Suprapubic skin (tissue), 4 donors: ENCODE results near the gene CIAO2B. TPM values are rescaled to one million over a fixed set of nuclear protein-coding genes. Genes with fewer than 3 reads are reported as not detected.

ENCODE experiments used
- DNase-seq, 2 donors: peaks; one replicate each; pipeline ENCODE4 v3.0.0-alpha.2; 2019; ENCODE audit warnings: low spot score in 2 of 2
- H3K27ac ChIP-seq: fragments of 200-600 bp; sonication (generic); one replicate; pipeline ENCODE4 v1.5.1; 2019
- H3K27me3 ChIP-seq: fragments of 200-600 bp; sonication (generic); one replicate; pipeline ENCODE4 v1.5.1; 2019
- H3K36me3 ChIP-seq: fragments of 200-600 bp; sonication (generic); one replicate; pipeline ENCODE4 v1.5.1; 2019
- H3K4me1 ChIP-seq: fragments of 200-600 bp; sonication (generic); one replicate; pipeline ENCODE4 v1.5.1; 2019
- H3K4me3 ChIP-seq: fragments of 200-600 bp; sonication (generic); one replicate; pipeline ENCODE4 v1.5.1; 2019; ENCODE audit warnings: mild to moderate bottlenecking
- H3K9me3 ChIP-seq: fragments of 200-600 bp; sonication (generic); one replicate; pipeline ENCODE4 v1.5.1; 2019
- CTCF ChIP-seq, 2 donors: fragments of 200-600 bp in 1 of 2; fragments of 450-650 bp in 1 of 2; sonication (generic) in 1 of 2; IDR thresholded peaks; one replicate each; pipeline ENCODE4 v1.5.1; 2016 to 2019; ENCODE audit warnings: antibody characterized with exemption in 2 of 2, mild to moderate bottlenecking in 1 of 2, moderate library complexity in 1 of 2
- EP300 ChIP-seq: sonication (generic); formaldehyde crosslinking; IDR thresholded peaks from one replicate; pipeline ENCODE4 v1.6.1; 2017; ENCODE audit warnings: antibody characterized with exemption
- POLR2A ChIP-seq, 2 donors: fragments of 450-650 bp; IDR thresholded peaks; one replicate each; pipeline ENCODE4 v1.6.1; 2017; ENCODE audit warnings: antibody characterized with exemption in 2 of 2, mild to moderate bottlenecking in 2 of 2, moderate library complexity in 2 of 2
- POLR2AphosphoS5 ChIP-seq, 3 donors: sonication (generic); formaldehyde crosslinking; IDR thresholded peaks; one replicate each; pipeline ENCODE4 v1.6.1; 2017; ENCODE audit warnings: antibody characterized with exemption in 3 of 3
- WGBS: methylation state at CpG from one replicate; pipeline ENCODE4 v1.1.5; 2018; 5-methylcytosine and 5-hydroxymethylcytosine counted together
- total RNA-seq, 4 donors: library from RNA; depleted of rRNA; stranded (reverse); fragments of >200 nt; gene quantifications; one replicate each; pipeline ENCODE4 v1.1.0, GENCODE V29; 2016

CIAO2B gene
- total RNA-seq, 4 donors from 2014 or later: 34.4 to 69.0 (median 45.0) TPM

GRCh38 chr16:66926961-66927436 lies 7.2 kb downstream of the CIAO2B start:
- Histone ChIP-seq H3K4me3 (no peak overlapping the region), H3K36me3 (no peaks in the 10 kb centered on the region), H3K4me1 (peaks cover 41% of the 10 kb centered on the region), H3K27ac (no peak overlapping the region), H3K27me3 (peaks cover 25% of the 10 kb centered on the region), H3K9me3 (no peaks in the 10 kb centered on the region)
- DNase-seq: no peak
- no peak for TF ChIP-seq POLR2A (IDR thresholded peaks at IDR 0.05)
- WGBS: 50% methylated on average over 3 of the region's 3 CpGs

GRCh38 chr16:66926171-66926947 lies 7.8 kb downstream of the CIAO2B start:
- Histone ChIP-seq H3K4me1 (peaks cover 41% of the 10 kb centered on the region), H3K36me3 (no peaks in the 10 kb centered on the region), H3K27me3 (peaks cover 28% of the 10 kb centered on the region), H3K9me3 (no peaks in the 10 kb centered on the region), H3K4me3 (peak overlapping the region; percentile 51), H3K27ac (peak overlapping the region; percentile 18)
- TF ChIP-seq CTCF (IDR thresholded peaks at IDR 0.05) (no peak), POLR2A (IDR thresholded peaks at IDR 0.05) (no peak), EP300 (no peak), POLR2AphosphoS5 (IDR thresholded peaks at IDR 0.05) (no peak)
- DNase-seq: no peak
- WGBS: 48% methylated on average over 4 of the region's 5 CpGs

GRCh38 chr16:66925322-66925840 lies 8.8 kb downstream of the CIAO2B start, which contains the start of gene RRAD:
TSS of gene RRAD (minus strand) at chr16:66925535. CDS start at chr16:66925179, 356 bp downstream.
- 32% methylated on average over 12 of the region's 42 CpGs for WGBS
- Histone ChIP-seq H3K9me3 (no peaks in the 10 kb centered on the region), H3K4me3 (peak within 1 kb of the TSS; percentile 51), H3K27ac (peak within 1 kb of the TSS; percentile 18), H3K36me3 (no peaks in the 10 kb centered on the region), H3K4me1 (peaks cover 41% of the 10 kb centered on the region), H3K27me3 (peaks cover 28% of the 10 kb centered on the region)
- TF ChIP-seq CTCF (IDR thresholded peaks at IDR 0.05) (no peak), POLR2A (IDR thresholded peaks at IDR 0.05) (peak in 1 of 2 donors; percentile 10), EP300 (no peak), POLR2AphosphoS5 (IDR thresholded peaks at IDR 0.05) (no peak)
- DNase-seq: no peak

GRCh38 chr16:66924527-66925321 lies 9.5 kb downstream of the CIAO2B start:
- peaks cover 30% of the 10 kb centered on the region for H3K27me3 ChIP-seq
- 15% methylated on average over 22 of the region's 72 CpGs for WGBS
- H3K4me3 ChIP-seq: peak overlapping the region; percentile 51
- no peaks in the 10 kb centered on the region for H3K9me3 ChIP-seq
- TF ChIP-seq EP300 (no peak), CTCF (IDR thresholded peaks at IDR 0.05) (peak in 1 of 2 donors; percentile 44)
- H3K27ac ChIP-seq: no peak overlapping the region
- no peak for DNase-seq
- H3K36me3 ChIP-seq: no peaks in the 10 kb centered on the region
- peaks cover 41% of the 10 kb centered on the region for H3K4me1 ChIP-seq

- Histone ChIP-seq H3K4me1 (peaks cover 41% of the 10 kb centered on the region), H3K27ac (no peak overlapping the region)
- 27% methylated on average over 3 of the region's 3 CpGs for WGBS
Measured at GRCh38 chr16:66923866-66924265, 10.3 kb downstream of the CIAO2B start.

More at GRCh38 chr16:66923866-66924265, 10.3 kb downstream of the CIAO2B start:
- TF ChIP-seq POLR2A (IDR thresholded peaks at IDR 0.05): no peak
- TF ChIP-seq EP300: no peak
- no peak for TF ChIP-seq CTCF (IDR thresholded peaks at IDR 0.05)
- no peak for TF ChIP-seq POLR2AphosphoS5 (IDR thresholded peaks at IDR 0.05)
- H3K27me3 ChIP-seq: peaks cover 35% of the 10 kb centered on the region
- no peaks in the 10 kb centered on the region for H3K9me3 ChIP-seq
- no peak for DNase-seq
- peak overlapping the region; percentile 51 for H3K4me3 ChIP-seq
- H3K36me3 ChIP-seq: no peaks in the 10 kb centered on the region
